HL-60/S4 treated with phorbol 12-myristate 13-acetate at 8.2 ng/mL for 4 days and 3 days (cell line): ENCODE measurements around the gene WNT3.
"Not testable (repeated sequence)": the region's sequence is repeated elsewhere in the genome, so short reads cannot be mapped to it uniquely, and the experiment has no call there.

Experiments
- in situ Hi-C: fragments of 300-500 bp; cut with MboI; formaldehyde crosslinking; loops from 2 replicates; pipeline ENCODE4 v1.15.0; 2022; ENCODE audit warnings: low sequenced_read_pairs

Gene WNT3

DNA sequence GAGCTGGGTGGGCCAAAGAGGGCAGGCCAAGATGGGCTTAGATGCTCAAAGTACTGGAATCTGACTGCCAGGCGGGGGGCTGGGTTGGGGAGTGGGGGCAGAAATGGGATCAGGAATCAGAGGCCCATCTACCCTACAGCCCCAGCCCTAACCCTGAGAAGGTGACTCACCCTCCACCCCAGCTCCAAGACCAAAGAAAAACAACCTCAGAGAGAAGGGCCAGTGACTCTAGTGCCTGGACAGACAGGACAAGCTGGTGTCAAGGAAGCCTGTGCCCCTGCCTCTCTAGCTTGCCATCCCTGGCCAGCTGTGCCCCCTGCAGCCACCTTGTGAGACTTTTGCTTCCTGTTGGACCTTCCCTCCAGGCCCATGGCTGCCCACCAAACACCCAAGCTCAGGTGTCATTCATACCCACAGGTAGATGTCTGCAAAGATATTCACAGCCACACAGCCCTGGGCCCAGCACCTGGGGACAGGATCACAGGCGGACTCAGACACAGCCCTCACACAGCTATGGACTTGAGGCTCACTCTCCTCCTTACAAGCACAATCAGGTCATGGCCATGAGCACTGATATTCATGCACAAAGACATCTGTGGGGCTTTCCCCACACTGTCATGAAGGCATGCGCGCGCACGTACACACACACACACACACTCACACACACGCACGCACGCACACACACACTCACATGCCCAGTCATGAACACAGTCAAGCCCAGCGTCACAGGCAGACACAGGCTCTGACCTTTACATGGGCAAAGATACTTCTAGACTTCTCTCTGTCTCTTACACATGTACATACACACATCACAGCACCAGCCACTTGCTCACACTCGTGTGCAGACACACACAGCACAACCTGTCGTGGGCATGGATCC lies 2.8 kb downstream of the WNT3 start:
- in situ Hi-C loops: no loop called here

GRCh38 chr17:46814446-46814845 lies 4.0 kb downstream of the WNT3 start:
- in situ Hi-C loops: no loop called here

GRCh38 chr17:46813920-46814319 lies 4.6 kb downstream of the WNT3 start:
- in situ Hi-C loops: no loop called here

GRCh38 chr17:46812624-46813318 lies 5.7 kb downstream of the WNT3 start:
- in situ Hi-C loops: no loop called here

DNA sequence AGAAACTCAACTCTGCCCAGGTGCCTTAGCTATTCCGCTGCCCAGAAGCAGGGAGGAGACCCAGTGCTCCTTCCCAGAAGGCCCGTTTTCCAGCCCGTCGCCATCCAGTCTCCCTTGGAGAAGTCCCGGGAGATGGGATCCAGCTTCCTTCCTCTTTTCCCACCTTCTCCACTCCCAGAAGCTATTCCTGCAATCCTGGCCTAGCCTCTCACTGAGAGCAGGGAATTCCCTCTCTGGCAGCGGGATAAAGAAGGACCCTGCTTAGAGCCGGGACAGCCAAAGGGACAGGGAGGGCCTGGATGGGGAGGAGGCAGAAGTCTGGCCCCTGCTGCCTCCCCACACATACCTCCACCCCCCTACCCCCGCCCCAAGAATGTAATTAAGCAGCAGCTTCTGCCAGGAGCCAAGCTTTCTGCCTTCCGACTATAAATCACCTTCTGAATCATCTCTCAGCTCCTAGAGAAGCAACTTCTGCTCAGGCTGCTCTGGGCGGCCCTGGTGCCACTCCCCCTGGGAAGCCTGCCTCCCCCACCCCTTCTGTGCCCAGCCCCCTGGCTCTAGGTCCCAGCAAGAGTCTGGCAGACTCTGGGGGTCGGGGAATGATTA lies 6.4 kb downstream of the WNT3 start:
- in situ Hi-C loops: no loop called here

DNA sequence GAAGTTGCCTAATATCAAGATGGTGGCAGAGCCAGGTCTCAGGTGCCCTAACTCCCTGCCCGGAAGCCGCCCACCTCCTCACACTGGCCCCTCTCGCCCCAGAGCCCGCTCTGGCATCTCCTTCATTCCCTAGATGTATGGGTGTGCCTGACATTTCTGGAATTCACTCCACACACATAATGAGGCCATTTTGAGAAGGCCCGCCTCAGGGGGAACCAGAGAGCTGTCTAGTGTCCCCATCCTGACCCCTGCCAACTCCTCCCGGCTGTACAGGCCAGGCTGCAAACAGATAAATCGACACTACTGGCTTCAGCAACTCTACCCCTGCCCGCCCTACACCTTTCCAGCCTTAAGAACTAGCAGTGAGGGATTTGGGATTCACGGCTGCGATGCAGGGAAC lies 7.7 kb downstream of the WNT3 start:
- in situ Hi-C loops: no loop called here

- in situ Hi-C loops: loop anchor here (10.0 kb wide), 1 partner anchor 56 kb away; no protein-coding TSS in a partner anchor
Measured at GRCh38 chr17:46809110-46809571, 9.4 kb downstream of the WNT3 start.

DNA sequence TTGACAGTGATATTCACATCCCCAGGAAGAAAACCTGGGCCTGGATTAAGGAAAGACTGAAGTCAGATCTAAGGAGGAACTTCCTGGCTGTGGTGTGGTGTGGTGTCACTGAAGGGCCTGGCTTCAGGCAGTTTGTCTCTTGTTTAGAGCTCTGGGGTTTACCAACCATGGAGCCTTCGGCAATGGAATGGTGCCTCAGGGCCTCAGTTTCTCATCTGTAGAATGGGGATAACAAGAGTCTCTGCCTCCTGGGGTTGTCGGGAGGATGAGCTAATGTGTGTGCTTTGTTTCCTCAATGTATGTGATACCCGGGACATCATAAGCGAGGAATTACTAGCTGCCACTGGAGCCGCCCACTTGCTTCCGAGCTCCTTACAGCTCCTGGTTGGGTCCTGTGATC lies 12.7 kb downstream of the WNT3 start:
- in situ Hi-C loops: loop anchor here (10.0 kb wide), 1 partner anchor 59 kb away; no protein-coding TSS in a partner anchor

DNA sequence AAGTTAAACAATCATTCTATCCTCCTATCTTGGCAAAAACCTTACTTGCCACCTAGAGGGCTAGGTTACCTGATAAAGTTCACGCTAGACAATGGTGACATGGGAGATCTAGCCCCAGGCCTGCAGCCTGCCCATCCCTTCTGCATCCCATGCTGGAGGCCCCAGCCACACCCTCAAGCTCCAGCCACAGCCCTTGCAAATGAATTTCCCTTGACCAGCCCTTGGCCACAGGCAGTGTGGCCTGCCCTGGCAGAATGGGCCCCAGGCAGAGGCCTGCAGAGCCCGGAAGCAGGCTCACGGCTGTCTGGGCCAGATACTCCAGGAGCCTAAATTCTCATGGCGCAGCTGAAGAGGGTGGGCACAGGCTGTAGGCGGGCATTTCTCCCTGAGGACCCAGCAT lies 14.9 kb downstream of the WNT3 start:
- in situ Hi-C loops: loop anchor here (10.0 kb wide), 1 partner anchor 61 kb away; no protein-coding TSS in a partner anchor

- in situ Hi-C loops: loop anchor here (10.0 kb wide), 1 partner anchor 62 kb away; no protein-coding TSS in a partner anchor
Measured at GRCh38 chr17:46802800-46803199, 15.7 kb downstream of the WNT3 start.

DNA sequence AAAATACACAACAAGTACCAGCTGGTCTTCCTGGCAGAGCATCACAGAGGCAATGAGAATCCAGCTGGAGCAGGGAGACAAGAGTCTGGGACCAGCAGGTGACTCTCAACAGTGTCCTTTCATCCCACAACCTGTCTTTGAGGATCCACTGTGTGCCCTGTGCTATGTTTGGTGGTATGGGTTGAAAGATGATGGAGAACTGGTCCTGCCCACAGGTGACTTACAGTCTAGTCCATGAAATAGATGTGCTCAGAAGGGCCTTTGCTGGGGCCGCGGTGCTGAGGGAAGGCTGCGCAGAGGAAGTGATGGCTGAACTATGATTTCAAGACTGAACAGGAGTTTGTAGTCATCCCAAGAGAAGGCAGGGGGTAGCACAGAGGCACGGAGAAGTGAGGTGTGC lies 17.9 kb downstream of the WNT3 start:
- in situ Hi-C loops: loop anchor here (10.0 kb wide), 1 partner anchor 64 kb away; no protein-coding TSS in a partner anchor

- in situ Hi-C loops: no loop called here
Measured at GRCh38 chr17:46796956-46797530, 21.4 kb downstream of the WNT3 start.

- in situ Hi-C loops: no loop called here
Measured at GRCh38 chr17:46796524-46796923, 22.0 kb downstream of the WNT3 start.

- in situ Hi-C loops: no loop called here
Measured at GRCh38 chr17:46796084-46796483, 22.4 kb downstream of the WNT3 start.

- in situ Hi-C loops: no loop called here
Measured at GRCh38 chr17:46795379-46795952, 23.0 kb downstream of the WNT3 start.

DNA sequence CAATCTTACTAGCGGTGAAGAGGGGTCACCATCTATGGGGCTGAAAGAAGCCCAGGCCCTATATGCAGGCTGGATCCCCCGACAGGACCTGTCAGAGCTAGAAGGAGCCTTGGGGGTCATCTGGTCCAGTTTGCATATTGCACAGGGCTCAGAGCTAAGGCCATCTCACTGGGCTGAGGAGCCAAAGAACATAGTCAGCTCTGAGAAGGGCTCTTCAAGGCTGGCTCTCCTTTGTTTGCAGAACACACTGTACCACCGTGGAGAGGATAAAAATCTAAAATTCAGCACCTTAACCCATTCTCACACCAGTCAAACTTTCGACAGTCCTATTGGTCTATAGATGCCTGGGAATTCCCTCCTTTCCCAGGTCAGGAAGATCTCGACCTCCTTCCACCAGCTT lies 24.2 kb downstream of the WNT3 start:
- in situ Hi-C loops: no loop called here

DNA sequence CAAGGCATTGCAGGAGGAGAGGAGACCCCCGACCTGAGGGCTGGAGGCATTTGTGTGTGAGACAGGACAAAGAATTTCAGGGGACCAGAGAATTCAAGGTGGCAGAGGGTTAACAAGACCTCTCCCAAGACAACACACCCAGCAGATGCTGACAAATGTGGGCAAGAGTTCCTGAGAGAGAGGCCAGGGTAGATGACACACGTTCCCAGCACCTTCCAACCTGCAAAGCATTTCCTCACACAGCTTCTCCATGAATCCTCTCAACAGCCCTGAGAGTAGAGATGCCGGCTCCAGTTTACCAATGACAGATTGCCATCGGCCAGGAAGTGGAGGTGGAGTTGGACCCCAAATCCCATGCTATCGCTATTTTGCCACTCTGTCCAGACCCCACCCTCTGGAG lies 25.0 kb downstream of the WNT3 start:
- in situ Hi-C loops: no loop called here

DNA sequence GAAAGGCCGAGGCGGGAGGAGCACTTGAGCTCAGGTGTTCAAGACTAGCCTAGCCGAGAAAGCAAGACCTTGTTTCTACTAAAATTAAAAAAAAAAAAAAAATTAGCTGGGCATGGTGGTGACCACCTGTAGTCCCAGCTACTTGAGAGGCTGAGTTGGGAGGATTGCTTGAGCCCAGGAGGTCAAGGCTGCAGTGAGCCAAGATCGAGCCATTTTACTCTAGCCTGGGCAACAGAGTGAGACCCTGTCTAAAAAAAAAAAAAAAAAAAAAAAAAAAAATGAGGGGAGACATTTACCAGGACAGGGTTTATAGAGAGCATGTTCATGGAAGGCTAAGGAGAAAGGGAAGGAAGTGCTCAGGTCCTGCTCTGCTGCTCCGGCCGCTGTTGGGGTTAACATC lies 25.5 kb downstream of the WNT3 start:
- in situ Hi-C loops: not testable (repeated sequence)

- in situ Hi-C loops: no loop called here
Measured at GRCh38 chr17:46792071-46792470, 26.4 kb downstream of the WNT3 start.

- in situ Hi-C loops: no loop called here
Measured at GRCh38 chr17:46791531-46791930, 27.0 kb downstream of the WNT3 start.

GRCh38 chr17:46790216-46790615 lies 28.3 kb downstream of the WNT3 start:
- in situ Hi-C loops: no loop called here
